RWPE1 (cell line): ENCODE measurements around the gene KCNQ5.

Experiments used
- CTCF ChIA-PET: fragments of 350-600 bp; sonication (Branson Sonifier 250); formaldehyde crosslinking; extraction: SDS; loops from one replicate; lab custom pipeline; 2021; lab: Yijun Ruan, JAX
- POLR2A ChIA-PET: fragments of 400-600 bp; formaldehyde crosslinking; extraction: SDS; loops from one replicate; lab custom pipeline; 2020; ENCODE audit warnings: antibody characterized with exemption; ENCODE audit not compliant: low non-redundant PET; lab: Yijun Ruan, JAX
- DNase-seq: peaks from one replicate; pipeline ENCODE4 v3.0.0; 2012; ENCODE audit warnings: low spot score
- H3K27ac ChIP-seq: fragments of 450-650 bp; 2 replicates; pipeline ENCODE4 v1.5.1; 2017
- TF ChIP-seq, protein P1 (sequence below): fragments of 450-650 bp; conservative IDR thresholded peaks from 2 replicates; pipeline ENCODE4 v1.5.1; 2017; ENCODE audit warnings: low read depth, mild to moderate bottlenecking

Gene KCNQ5

DNA sequence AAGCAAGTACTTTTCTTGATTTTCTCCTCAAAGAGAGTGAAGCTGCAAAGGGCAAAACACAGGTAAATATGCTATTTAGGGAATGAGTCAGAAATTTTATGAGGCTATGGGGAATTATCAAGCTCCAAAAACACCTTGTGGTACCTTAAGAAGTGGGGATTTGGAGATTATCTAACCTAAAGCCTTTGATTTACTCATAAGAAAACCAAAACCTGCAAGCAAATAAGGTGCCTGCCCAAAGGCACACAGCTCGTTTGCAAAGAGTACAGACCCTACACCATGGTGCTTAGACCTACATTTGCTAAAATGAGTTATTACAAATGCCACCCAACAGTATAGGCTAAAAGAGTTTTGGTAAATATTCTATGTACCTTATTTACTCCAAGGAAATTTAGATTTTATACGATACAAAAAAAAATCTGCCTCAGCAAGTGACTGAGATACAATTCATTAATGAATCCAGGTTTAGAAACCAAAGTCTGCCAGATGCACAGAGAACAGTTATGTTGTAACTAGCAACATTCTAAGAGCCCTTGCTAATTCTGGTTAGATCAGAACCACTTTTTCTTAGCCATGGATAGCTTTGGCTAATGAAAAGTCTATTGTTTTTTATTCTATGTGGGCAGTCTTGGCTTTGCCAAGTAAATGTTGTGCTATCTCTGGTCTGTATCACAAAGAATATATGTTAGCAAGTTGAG is 501.9 kb downstream of the KCNQ5 start:
- TF ChIP-seq, protein P1, sequence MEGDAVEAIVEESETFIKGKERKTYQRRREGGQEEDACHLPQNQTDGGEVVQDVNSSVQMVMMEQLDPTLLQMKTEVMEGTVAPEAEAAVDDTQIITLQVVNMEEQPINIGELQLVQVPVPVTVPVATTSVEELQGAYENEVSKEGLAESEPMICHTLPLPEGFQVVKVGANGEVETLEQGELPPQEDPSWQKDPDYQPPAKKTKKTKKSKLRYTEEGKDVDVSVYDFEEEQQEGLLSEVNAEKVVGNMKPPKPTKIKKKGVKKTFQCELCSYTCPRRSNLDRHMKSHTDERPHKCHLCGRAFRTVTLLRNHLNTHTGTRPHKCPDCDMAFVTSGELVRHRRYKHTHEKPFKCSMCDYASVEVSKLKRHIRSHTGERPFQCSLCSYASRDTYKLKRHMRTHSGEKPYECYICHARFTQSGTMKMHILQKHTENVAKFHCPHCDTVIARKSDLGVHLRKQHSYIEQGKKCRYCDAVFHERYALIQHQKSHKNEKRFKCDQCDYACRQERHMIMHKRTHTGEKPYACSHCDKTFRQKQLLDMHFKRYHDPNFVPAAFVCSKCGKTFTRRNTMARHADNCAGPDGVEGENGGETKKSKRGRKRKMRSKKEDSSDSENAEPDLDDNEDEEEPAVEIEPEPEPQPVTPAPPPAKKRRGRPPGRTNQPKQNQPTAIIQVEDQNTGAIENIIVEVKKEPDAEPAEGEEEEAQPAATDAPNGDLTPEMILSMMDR: no peak
- POLR2A ChIA-PET: no interaction called here
- DNase-seq: no peak
- H3K27ac ChIP-seq: no peak overlapping the region
- CTCF ChIA-PET: interaction anchor here (0.6 to 0.7 kb wide), 2 partner anchors 503 to 507 kb away, joined by 3 read pairs; no protein-coding TSS in a partner anchor

DNA sequence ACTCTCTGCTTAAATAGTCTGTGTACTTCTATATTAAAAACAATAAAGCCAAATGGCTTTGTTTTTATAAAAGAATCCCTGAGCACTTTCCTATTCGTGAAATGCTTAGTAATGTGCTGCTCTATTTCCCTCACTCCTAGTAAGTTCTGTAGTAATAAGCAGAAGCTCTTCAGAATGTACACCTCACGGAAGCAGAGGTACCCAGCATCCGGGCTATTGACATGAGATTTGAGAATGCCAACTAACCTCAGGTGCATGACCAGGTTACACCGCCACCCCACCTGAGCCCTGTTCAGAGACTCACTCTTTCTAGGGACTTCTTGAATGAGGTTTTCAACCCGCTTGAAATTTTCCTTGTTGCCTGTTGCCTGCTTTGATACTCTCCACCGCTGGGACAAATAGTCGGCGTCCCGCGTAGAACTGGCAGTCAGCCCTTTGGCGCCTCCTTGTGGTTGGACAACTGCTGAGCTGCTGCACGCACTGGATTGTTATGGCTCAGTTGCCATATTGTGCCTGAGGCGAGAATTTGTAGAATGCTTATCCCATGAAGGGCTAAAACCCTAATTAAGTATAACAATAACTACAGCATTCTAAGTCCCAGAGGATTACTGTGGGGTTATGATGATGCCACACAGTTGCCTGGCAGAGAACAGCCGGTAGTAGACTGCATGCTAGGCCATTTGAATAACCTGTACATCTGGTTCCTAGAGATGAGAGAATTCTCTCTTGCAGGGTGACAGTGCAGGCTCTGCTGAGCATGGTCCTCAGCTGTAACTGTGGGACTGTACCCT is 508.0 kb downstream of the KCNQ5 start:
- ChIA-PET POLR2A (no interaction called here), CTCF (interaction anchor here (0.5 to 3.1 kb wide), 23 partner anchors 12 to 952 kb away, joined by 3 to 48 read pairs (median 3); no protein-coding TSS in a partner anchor)

DNA sequence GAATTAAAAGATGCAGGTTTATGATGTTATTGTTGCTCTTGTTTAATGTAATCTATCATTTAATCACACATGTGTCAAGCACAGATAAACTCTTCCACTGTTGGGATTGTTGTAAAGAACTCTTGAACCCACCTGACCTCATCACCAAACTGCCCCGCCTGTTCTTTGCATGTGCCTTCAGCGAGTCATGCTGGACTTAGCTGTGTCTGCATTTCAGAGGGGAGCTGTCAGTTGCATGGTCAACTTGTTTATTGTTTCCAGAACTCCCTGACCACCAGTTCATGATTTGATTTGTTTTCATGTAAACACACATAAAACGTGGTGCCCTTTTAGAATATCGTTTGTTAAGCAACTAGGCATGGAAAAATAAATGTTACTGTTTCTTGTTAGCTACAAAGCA is 509.8 kb downstream of the KCNQ5 start:
- peak; percentile 25 for DNase-seq
- ChIA-PET CTCF (interaction anchor here (3.1 kb wide), 1 partner anchor 515 kb away, joined by 48 read pairs; no protein-coding TSS in a partner anchor), POLR2A (no interaction called here)
- H3K27ac ChIP-seq: no peak overlapping the region
- TF ChIP-seq, protein P1: no peak

More for the DNA sequence above, 508.0 kb downstream of the KCNQ5 start:
- TF ChIP-seq, protein P1: peak; percentile 96
- peak; percentile 75 for DNase-seq
- H3K27ac ChIP-seq: no peak overlapping the region

DNA sequence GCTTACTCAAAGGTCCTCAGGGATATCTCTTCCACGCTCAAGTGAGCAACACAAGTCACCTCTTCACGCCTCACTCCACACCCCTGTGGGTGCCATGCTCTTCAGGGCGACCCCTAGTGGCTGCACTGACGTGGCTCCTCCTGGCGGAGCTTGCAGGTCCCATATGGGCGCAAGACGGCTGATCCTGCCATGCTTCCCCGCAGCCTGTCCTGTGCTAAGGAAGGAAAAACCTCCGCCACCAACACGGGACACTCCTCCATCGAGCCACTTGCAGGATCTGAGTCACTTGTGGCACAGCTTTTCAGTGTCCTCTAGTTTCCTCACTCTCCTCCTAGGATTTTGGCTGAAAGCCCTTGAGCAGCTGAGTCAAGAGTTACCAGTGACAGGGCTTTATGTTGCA is 512.7 kb downstream of the KCNQ5 start:
- POLR2A ChIA-PET: no interaction called here
- CTCF ChIA-PET: interaction anchor here (0.7 to 1.0 kb wide), 2 partner anchors 501 to 518 kb away, joined by 4 to 5 read pairs; no protein-coding TSS in a partner anchor
- TF ChIP-seq, protein P1: no peak
- no peak overlapping the region for H3K27ac ChIP-seq
- DNase-seq: no peak

DNA sequence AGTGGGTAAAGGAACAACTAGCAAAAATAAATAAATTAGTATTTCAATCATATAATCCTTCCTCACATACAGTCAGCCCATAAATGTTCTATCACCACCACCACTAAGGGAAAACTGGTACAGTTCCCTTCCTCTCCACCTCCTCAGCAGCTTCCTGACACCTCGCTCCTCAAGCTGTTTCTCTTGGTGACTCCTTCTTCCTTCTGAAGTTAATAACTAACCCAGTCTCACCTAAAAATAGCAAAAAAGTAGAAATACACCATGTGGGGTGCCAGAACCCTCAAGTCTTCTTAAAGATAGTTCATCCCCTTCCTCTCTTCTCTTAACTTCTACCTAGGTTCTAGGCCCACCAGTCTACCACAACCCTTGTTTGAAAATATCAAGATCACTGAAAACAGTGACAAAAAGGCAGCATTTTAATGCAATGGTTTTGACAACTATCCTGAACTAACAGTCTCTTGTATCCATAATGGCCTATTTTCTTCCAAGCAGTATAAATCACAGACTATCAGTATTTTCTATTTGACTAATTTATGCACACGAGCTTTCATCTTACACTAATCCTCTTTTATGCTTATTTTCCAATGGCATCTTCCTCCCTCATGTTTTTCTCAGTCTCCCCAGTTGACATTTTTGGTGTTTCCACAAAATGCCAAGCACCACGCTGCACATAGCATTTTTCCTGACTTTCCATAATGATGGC is 518.0 kb downstream of the KCNQ5 start:
- no peak for DNase-seq
- TF ChIP-seq, protein P1: no peak
- ChIA-PET POLR2A (no interaction called here), CTCF (interaction anchor here (0.5 kb wide), 1 partner anchor 1851 kb away, joined by 3 read pairs; the partner anchor contains the start of gene OGFRL1)
- H3K27ac ChIP-seq: no peak overlapping the region

DNA sequence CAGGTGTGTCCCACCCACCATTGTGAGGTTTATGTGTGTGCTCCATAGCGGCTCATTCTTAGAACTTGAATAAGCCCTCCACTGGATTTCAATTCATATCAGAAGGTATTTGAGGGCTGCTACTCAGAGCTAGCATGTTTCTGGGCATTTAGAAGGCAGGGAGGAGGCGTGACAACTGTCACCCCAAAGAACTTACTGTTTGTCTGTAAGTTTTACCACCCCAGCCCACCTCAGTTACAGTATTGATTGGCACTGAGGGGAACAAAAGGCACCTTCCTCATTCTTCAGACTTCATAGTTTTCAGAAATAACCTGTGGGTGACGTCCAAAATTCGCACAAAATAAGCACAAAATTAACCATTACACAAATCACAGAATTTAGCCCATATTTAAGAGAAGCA is 521.7 kb downstream of the KCNQ5 start:
- TF ChIP-seq, protein P1: no peak
- no peak overlapping the region for H3K27ac ChIP-seq
- CTCF ChIA-PET: no interaction called here
- POLR2A ChIA-PET: no interaction called here
- DNase-seq: no peak
